ENCODE measurements around the gene DENND1C.

DENND1C gene

DNA sequence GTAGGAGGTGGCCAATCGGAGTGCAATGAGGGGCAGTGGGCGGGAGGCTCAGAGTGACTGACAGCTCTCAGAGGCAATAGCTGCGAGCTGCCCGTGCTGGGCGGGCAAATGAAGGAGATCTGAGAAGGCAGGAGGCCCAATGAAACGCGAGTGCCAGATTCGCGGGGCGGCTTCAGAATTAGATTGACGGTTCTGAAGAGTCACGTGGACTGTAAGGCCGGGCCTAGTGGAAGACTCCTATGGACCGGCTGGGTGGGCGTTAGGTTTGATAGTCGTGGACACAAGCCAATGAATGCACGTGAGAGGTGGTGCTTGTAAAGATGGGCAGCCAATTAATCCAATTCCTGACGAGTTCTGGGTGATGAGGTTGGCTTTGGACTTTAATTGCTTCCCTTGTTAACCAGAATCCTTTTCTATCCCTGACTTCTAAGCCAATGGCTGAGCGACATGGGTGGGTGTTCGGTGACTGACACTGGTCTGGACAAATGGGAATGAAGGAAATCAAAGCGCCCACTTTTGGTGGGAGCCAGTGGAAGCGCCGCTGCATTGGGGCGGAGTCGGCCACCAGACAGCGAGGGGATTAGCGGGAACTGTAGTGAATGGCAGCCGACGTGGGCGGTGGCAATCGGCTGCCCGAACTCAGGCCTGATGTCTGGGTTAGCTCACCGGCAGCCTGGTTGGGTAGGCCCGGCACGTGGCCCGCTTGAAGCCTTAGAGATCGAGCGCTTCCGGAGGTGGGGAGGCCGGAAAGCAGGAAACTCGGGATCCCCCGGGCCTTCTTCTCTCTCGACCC lies 56.5 kb downstream of the DENND1C start:
- peak; percentile 98 for DNase-seq (ENCODE audit: low spot score)

DNA sequence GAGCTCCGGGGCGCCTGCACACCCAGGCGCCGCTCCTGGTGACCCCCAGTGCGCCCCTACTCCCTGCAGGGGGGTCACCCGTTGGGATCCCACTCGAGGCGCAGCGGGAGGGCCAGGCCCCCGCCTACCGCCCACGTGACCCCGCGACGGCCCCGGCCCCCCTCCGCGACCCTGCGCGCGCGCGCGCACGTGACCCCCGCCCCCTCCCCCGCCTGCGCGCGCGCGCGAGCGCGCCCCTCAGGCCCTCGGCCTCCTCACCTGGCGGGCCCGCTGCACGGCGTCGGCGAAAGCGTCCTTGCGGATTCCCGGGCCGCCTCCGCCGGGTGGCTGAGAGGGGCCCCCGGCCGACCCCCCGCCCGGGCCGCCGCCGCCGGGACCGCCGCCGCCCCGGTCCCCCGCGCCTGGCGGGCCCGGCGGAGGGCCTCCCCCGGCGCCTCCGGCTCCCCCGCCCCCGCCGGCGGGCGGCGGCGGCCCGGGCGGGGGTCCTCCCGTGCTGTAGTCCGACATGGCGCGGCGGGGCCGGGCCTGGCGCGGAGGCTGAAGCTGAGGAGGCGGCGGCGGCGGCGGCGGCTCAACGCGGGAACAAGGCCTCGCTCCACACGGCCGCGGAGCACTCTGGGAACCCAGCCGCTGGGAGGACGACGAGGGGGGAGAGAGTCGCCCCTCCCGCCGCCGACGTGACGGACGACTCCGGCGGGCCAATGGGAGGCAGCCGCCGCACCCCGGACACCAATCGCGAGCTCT lies 57.2 kb downstream of the DENND1C start, which contains the start of gene KHSRP:
Gene KHSRP, minus strand, starts transcription at position 617 of the 744 bp plus-strand sequence. Its CDS starts 110 bp downstream, at position 507.
- DNase-seq (ENCODE audit: low spot score), result peak; percentile 51

DNA sequence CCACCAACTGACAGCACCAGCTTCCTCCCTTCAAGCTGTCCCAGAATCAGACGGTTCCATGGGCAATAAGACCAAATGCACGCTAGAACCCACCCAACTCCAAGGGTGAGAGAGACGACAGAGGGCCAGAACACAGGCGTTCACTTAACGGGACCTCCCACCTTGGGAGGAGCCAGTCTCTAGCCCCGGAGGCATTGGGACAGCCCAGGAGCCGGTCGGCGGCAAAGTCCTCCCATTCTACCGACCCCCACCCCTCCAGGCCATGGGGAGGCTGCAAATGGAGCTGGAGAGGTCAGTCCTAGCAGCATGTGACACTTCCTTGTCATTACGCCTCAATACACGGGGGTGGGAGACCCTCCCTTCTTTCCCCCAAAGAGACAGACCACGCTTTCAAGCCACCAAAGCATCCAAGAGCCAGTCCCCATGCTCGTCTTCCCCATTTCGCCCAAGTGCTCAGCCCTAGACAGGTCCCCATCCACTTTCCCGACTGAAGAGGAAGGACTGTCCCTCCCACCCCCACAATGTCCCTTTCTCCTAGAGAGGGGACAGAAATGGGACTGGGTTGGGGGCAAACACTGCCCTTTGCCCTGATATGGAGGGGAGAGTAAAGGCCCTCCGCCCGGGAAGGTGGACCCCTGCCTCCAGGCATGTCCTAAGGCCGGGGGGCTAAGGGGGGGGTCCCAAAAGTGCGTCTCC lies 57.9 kb downstream of the DENND1C start:
- peak; percentile 79 for DNase-seq (ENCODE audit: low spot score)

DNA sequence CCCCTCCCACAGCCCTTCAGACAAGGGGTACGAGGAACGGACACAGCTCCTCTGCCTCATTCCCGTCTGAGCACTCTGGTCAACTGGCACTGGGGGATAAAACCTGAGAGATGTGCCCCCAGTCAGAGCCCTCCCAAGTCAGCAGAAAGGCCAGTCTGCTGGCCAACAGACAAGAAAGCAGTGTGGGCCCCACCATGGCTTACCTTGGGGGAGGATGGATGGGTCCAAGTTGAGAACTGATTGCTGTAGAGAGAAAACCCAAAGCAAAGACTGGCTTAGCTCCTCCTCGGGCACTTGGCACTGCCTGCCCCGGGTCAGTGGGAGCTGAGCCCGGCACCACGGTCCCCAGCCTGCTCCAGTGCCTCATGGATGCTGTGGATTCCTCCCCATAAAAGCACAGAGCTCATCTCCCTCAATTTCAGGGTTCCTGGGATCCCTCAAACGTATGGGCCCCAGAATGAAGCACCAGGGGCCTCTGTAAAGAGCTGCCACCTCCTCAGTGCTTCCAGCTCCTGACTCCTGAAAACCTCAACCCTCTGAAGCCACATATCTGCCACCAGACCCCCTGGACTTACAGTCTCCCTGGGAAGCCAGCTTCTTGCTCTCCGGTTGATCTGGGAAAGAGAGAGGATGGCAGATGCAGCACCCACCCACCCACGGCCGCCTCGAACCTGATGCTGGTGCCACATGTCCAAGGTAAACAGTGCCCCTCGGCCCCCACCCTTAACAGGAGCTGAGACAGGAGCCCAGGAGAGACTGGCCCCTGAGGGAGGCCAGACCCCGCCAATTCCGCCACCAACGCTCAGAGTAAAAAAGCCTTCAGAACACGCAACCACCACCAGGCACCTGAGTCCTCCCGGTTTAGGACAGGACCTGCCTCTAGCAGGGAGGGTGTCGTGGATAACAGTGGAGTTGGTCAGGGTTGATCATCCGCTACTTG lies 60.2 kb downstream of the DENND1C start:
- no peak for DNase-seq (ENCODE audit: low spot score)

DNA sequence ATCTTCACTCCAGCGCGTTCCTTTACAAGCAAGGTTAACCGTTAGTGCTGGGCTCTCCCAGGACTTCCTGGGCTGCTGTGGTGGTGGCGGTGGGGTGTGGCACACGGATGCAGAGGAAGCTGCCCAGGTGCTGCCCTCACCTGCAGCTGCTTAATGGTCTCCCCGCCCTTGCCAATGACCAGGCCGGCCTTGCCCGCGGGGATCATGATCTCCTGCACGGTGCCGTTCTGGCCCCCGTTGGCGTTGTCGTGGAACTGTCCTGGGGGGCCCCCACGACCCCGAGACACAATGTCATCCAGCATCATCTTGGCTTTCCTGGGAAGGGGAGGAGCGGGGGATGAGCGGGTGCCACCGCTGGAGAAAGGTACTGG lies 63.0 kb downstream of the DENND1C start:
- no peak for DNase-seq (ENCODE audit: low spot score)

DNA sequence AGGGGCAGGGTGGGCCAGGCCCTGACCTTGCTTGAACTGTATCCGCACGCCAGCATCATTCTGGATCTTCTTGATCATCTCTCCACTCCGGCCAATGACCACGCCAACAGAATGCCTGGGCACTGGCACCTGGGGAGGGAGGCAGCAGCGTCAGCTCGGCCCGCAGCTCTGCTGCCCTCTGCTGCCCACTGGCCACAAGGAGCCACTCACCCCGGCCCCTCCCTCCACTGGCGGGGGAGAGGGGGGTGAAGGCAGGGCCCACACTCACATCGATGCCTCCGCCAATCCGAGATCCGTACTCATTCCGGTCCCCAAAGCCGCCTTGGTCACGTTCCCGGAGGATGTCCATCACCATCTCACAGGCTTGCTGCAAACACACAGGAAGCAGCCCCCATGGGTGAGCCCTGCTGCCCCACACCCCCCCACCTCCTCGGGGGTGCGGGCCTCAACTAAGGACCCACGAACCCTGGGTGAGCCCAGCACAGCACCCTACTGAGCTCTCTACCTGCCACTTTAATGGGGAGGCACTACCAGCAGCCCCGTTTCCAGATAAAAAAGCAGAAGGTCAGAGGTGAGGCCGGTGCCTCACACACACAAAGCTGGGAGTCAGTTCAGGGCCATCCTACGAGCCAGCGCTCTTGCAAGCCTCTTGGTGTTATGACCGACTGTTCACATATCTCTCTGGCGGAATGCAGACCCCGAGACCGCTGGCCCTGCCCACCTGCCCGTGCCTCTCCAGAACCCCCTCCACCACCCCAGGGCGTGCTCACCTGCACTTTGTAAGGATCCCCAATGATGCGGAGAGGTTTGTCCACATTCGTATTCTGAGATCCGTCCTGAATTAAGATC lies 63.6 kb downstream of the DENND1C start:
- DNase-seq (ENCODE audit: low spot score), result peak; percentile 56
